Nephron progenitor cell (in vitro differentiated cells): Measurements from ENCODE around the gene KIAA1210.

ENCODE experiments used
- DNase-seq: peaks from one replicate; pipeline ENCODE4 v3.0.0; 2021
- H3K27ac Mint-ChIP-seq: 2 replicates; pipeline ENCODE4 v1.8.0; 2021; ENCODE audit warnings: mild to moderate bottlenecking, moderate library complexity, mixed read lengths
- H3K27me3 Mint-ChIP-seq: 2 replicates; pipeline ENCODE4 v1.8.0; 2021; ENCODE audit warnings: mild to moderate bottlenecking, low read depth, mixed read lengths; ENCODE audit not compliant: poor library complexity
- H3K36me3 Mint-ChIP-seq: 2 replicates; pipeline ENCODE4 v1.8.0; 2021; ENCODE audit warnings: low read depth, mixed read lengths
- H3K4me1 Mint-ChIP-seq: 2 replicates; pipeline ENCODE4 v1.8.0; 2021; ENCODE audit warnings: mixed read lengths
- H3K4me3 Mint-ChIP-seq: 2 replicates; pipeline ENCODE4 v1.8.0; 2021; ENCODE audit warnings: mild to moderate bottlenecking, moderate library complexity, mixed read lengths
- H3K9me3 Mint-ChIP-seq: 2 replicates; pipeline ENCODE4 v1.8.0; 2021; ENCODE audit warnings: mild to moderate bottlenecking, moderate library complexity, mixed read lengths
- CTCF ChIP-seq: fragments of 200-600 bp; sonication (generic); IDR thresholded peaks from 2 replicates; pipeline ENCODE4 v1.5.0; 2021; ENCODE audit warnings: antibody characterized with exemption

KIAA1210 gene

GRCh38 chrX:119155416-119156035 lies 27.9 kb upstream of the KIAA1210 start:
- Mint-ChIP-seq H3K27me3 (no peaks in the 10 kb centered on the region), H3K9me3 (peaks cover 32% of the 10 kb centered on the region), H3K4me3 (no peak overlapping the region), H3K4me1 (peaks cover 28% of the 10 kb centered on the region), H3K36me3 (no peaks in the 10 kb centered on the region), H3K27ac (no peak overlapping the region)
- no peak for TF ChIP-seq CTCF
- no peak for DNase-seq

DNA sequence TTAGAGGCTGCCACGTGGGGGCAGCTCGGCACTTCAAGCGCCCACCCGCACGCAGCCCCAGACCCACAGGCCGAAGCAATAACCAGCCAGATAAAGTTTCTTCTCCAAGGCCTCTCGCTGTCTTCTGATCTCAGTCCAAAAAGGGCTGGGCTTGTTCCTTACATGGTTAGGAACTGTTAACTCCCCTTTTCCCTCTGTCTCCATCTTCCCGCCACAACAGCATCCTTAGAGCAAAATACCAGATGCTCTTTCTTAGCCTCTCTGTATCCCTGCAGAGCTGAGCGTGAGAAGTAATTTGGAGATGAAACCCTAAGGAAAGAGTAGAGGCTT lies 23.4 kb upstream of the KIAA1210 start:
- H3K9me3 Mint-ChIP-seq: peaks cover 28% of the 10 kb centered on the region
- H3K36me3 Mint-ChIP-seq: no peaks in the 10 kb centered on the region
- TF ChIP-seq CTCF: no peak
- H3K4me1 Mint-ChIP-seq: peaks cover 19% of the 10 kb centered on the region
- H3K27me3 Mint-ChIP-seq: peaks cover 8% of the 10 kb centered on the region
- H3K27ac Mint-ChIP-seq: peak overlapping the region; percentile 73
- no peak overlapping the region for H3K4me3 Mint-ChIP-seq
- no peak for DNase-seq

- no peaks in the 10 kb centered on the region for H3K36me3 Mint-ChIP-seq
- no peak for TF ChIP-seq CTCF
- H3K4me1 Mint-ChIP-seq: peaks cover 13% of the 10 kb centered on the region
- H3K9me3 Mint-ChIP-seq: peaks cover 31% of the 10 kb centered on the region
- H3K27ac Mint-ChIP-seq: no peak overlapping the region
- peaks cover 8% of the 10 kb centered on the region for H3K27me3 Mint-ChIP-seq
- no peak for DNase-seq
- H3K4me3 Mint-ChIP-seq: no peak overlapping the region
These were observed 22.8 kb upstream of the KIAA1210 start for GRCh38 chrX:119150163-119151050.

- DNase-seq: no peak
- H3K4me1 Mint-ChIP-seq: peaks cover 6% of the 10 kb centered on the region
- H3K27me3 Mint-ChIP-seq: peaks cover 8% of the 10 kb centered on the region
- TF ChIP-seq CTCF: no peak
- no peak overlapping the region for H3K27ac Mint-ChIP-seq
- peaks cover 26% of the 10 kb centered on the region for H3K9me3 Mint-ChIP-seq
- H3K4me3 Mint-ChIP-seq: no peak overlapping the region
- H3K36me3 Mint-ChIP-seq: no peaks in the 10 kb centered on the region
These were observed 19.9 kb upstream of the KIAA1210 start for GRCh38 chrX:119147486-119147885.

- Mint-ChIP-seq H3K27ac (no peak overlapping the region), H3K4me1 (no peaks in the 10 kb centered on the region), H3K27me3 (peaks cover 8% of the 10 kb centered on the region), H3K4me3 (no peak overlapping the region), H3K36me3 (no peaks in the 10 kb centered on the region), H3K9me3 (peaks cover 27% of the 10 kb centered on the region)
- DNase-seq: peak; percentile 11
- peak; percentile 44 for TF ChIP-seq CTCF
These were observed 17.6 kb upstream of the KIAA1210 start for GRCh38 chrX:119145241-119145653.
